ENCODE data around the gene RPH3AL.
"Not testable (repeated sequence)": the region's sequence is repeated elsewhere in the genome, so short reads cannot be mapped to it uniquely, and the experiment has no call there.

Gene RPH3AL

DNA sequence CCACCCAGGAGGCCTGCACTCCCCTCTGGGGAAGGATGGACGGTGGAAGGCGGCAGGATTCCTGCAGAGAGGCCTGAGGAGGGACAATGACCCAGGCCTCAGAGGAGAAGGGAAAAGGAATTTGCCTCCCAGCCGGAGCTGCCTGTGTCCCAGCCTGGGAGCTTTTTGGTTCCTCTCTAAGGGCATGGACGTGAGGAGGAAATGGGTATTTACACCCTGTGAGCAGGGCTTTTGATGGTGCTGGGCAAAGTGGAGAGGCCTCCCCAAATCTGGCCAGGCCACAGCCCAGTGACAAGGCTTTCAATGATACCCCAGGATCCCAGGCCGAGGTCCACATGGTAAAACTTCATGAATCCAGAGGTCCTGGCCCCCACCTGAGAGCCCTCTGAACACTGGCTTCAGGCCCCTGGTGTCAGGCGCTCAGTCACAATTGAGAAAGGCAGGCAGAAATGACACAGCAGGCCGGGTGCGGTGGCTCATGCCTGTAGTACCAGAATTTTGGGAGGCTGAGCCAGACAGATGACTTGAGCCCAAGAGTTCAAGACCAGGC is 115.1 kb downstream of the RPH3AL start:
- DNase-seq (ENCODE audit: low read depth): no peak

DNA sequence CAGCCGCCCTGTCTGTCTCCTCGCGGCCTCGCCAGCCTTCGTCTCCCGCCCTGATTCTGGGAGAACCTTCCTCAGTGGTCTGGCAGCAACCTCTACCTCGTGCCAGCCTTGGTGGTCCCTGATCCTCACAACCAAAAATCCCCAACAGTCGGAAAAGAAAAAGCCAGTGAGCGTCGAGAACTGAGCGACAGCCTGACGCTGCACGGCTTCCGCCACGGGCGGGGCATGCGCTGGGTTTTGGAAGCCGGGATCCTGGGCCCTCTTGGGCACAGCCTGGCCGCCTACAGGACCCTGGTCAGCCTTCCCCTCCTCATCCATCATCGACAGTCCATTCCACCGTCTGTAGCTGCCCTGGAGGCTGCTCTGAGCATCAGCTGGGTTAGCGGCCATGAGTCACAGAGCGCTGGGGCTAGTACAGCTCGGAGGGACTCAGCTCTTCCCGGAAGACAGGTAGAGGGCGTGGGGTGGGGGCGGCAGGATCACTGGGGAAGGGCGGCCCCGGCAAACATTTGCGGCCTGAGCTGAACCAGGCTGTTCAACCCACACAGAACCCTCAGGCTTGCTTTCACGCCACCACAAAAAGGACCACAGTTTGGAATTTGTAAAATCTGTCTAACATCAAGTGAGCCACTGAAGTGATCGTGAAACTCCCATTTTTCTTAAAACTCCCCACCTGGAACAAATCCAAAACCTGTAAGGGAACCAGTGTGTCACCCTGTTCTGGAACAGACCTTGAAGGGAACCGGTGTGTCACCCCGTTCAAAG is 115.8 kb downstream of the RPH3AL start:
- peak; percentile 3 for DNase-seq (ENCODE audit: low read depth)

DNA sequence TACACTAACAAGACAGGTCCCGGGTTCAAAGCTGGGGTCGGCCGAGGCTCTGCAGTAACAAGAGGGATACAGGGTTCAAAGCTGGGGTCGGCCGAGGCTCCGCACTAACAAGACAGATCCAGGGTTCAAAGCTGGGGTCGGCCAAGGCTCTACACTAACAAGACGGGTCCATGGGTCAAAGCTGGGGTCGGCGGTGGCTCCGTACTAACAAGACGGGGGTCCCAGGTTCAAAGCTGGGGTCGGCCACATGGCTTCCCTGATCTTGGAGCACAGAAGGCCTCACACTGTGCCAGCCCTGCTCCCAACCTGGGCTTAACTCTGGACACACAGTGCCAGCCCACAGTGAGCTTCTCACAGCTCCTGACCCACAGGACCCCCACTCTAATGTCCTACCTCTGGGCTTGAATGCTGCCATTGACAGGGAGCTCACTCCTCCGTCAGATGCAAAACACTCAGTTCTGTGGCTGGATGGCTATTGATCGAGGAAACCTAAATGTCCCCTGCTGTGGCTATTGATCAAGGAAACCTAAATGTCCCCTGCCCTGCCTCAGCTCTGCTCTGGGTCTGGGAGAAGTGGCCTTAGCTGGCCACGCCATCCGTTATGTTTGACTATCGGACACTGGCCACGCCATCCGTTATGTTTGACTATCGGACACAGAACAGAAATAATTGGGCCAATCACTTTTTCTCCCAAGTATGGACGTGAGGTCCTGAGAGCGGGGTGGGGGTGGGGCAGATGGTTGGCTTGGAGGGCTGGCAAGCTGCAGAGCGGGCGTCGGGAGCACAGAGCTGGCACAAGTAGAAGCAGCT is 116.6 kb downstream of the RPH3AL start:
- DNase-seq (ENCODE audit: low read depth): no peak

DNA sequence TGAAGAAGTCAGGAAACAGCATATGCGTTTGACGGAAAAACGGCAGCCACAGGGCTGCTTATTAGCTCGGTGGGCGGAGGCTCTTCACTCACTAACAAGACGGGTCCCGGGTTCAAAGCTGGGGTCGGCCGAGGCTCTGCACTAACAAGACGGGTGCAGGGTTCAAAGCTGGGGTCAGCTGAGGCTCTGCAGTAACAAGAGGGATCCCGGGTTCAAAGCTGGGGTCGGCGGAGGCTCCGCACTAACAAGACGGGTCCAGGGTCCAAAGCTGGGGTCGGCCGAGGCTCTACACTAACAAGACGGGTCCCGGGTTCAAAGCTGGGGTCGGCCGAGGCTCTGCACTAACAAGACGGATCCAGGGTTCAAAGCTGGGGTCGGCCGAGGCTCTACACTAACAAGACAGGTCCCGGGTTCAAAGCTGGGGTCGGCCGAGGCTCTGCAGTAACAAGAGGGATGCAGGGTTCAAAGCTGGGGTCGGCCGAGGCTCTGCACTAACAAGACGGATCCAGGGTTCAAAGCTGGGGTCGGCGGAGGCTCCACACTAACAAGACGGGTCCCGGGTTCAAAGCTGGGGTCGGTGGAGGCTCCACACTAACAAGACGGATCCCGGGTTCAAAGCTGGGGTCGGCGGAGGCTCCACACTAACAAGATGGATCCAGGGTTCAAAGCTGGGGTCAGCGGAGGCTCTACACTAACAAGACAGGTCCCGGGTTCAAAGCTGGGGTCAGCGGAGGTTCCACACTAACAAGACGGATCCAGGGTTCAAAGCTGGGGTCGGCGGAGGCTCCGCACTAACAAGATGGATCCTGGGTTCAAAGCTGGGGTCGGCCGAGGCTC is 117.4 kb downstream of the RPH3AL start:
- not testable (repeated sequence) for DNase-seq (ENCODE audit: low read depth)

DNA sequence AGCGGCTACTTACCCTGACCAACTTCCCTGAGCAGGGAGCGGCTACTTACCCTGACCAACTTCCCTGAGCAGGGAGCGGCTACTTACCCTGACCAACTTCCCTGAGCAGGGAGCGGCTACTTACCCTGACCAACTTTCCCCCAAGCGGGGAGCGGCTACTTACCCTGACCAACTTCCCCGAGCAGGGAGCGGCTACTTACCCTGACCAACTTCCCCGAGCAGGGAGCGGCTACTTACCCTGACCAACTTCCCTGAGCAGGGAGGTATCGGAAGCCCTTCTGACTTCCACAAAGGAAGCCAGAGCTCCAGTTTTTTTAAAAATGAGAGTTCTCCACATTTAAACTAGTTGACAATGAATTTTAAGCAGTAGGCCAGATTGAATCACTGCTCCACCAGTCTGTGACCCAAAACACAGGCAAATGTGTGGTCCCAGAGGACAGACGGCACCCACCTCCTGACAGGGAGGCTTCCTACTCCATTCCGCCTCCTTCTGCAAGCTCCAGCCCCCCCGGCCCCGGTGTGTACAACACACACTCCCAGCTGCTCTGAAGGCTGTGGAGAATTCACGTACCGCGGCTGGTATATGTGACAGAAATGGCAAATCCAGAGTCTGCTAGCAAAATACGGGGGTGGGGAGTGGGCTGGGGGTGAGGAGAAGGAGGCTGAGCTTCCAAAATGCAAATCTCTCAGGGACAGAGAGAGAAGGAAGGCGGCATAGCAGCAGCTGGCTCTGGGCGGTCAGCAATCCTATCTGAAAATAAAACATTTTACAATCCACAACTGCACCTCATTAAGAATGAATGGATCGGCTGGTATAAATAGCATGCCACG is 118.2 kb downstream of the RPH3AL start:
- DNase-seq (ENCODE audit: low read depth): not testable (repeated sequence)

DNA sequence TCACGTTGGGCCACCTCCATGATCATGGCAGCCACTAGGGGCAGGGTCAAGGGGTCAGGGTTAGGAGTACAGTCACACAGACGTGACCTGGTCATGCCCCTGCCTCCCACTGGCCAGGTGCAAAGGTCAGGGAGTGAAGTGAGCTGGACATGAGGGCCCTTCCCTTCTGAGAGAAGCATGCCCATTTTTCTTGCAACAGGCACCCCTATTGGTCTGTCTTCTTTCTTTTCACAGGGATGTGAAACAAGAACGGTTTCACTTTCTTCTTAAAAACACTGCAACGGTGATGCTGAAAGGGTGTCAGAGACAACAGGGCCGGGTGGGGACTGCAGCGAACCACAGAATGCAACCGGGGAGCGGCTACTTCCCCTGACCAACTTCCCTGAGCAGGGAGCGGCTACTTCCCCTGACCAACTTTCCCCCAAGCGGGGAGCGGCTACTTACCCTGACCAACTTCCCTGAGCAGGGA is 119.1 kb downstream of the RPH3AL start:
- DNase-seq (ENCODE audit: low read depth): no peak

DNA sequence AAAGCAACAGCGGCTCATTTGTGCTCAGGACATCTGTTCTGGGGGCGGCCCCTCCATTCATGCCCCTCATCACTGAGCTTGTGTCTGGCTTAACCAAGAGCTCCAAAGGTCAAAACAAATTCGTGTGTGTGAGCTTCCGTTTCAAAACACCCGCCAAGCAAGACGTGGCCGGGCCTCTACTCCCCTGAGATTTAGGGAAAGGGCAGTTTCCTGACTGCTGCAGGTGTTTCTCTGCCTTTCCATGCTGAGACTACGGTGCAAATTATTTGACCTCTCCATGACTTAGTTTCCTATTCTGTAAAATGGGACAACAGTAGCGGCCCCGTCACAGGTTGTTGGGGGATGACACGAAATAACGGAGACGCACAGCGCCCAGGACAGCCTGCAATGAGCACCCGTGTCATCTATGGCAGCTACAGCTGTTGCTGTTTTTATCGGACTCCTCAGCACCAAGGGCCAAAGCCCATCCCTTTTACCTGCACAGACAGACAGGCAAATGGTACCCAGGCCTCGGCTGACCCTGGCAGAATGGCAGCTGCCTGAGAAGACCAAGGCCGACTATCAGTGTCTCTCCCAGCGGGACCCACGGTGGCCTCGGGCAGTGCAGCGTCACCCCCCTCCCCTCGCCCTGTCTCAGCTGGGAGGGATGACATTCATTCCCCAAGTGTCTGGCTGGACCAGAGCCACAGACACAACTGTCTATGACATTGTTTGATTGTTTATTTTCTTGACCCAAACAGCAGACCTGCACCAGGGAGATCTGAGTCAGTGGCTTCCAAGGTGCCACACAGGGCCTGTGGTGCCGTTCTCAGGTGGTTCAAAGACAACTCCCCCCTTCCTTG is 120.4 kb downstream of the RPH3AL start:
- DNase-seq (ENCODE audit: low read depth): no peak

DNA sequence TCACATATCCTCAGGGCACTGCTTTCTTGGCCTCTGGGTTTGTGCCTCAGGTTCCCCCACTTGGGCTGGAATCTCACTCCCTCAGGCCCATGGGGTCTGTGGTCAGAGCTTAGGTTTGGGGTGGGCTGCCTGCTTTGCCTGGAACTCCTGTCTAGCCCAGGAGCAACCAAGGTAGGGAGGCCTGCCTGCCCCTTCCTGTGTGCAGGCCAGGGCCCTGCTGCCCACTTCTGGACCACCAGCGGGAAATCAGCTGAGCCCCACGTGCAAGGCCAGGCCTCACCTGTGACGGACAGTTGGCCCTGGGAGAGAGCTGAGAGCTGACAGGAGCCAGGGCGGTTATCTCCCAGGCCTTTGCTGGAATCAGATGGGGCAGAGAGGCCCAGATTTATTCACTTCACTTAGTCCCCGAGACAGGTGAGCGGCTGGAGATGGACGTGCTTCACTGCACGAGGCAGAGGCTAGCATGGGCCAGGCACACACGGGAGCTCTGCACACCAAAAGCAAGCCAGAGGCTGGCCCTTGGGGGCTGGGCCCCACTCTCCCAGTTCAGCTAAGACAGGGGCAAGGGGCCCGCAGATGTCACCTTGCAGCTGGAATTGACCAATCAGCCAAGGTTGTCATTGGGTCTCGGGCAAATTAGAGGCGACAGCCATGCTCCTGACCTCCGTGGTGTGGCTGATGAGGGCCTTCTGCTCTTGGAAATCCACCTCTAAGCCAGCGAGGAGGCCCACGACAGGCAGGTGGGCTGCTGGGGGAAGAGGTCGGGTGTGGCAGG is 121.2 kb downstream of the RPH3AL start:
- DNase-seq (ENCODE audit: low read depth): no peak

DNA sequence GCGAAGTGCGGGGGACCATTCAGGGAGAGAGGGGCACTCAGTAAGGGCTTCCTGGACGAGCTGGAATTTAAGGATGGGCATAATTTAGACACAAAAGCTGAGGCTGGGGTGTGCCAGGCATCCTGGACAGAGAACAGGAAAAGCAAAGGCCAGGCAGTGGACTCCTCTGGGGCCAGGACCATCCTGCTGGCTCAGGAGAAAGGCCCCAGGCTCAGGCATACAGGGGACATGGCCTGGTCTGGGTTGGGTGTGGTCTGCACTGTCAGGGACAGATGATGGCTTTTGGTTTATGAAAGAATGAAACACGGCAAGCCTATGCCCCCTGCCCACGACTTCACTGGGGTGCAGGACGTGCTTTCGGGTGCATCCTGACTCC is 122.2 kb downstream of the RPH3AL start:
- DNase-seq (ENCODE audit: low read depth): no peak

DNA sequence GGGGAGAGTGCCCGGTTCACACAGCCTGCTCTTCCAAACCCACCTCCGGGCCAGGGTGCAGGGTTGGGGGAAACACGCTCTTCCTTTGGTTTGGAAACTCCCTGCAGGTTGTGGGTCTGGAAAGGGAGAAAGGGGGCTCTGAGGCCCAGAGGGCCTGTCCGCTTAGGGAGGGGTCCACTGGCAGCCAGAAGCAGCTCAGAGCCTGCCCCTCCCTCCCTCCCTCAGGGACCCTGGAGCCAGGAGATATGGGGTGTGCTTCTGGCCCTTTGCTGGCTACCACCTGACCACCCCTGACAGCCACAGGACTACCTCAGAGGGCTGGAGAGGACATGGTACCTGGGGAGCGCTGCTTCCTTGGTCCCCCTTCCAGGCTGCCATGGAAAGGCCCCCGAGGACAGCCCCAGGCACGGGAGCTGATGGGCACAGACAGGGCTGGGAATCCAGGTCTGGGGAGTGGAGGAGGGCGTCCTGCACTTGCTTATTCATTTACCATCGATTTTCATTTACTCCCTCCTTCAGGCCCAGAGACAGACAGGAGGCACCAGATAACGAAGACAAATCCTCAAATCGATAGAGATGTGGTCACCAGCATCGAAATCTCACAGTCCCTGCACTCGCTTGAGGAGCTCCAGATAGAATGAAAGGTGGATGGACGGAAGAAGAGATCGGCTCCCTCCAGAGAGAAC is 122.8 kb downstream of the RPH3AL start:
- no peak for DNase-seq (ENCODE audit: low read depth)

DNA sequence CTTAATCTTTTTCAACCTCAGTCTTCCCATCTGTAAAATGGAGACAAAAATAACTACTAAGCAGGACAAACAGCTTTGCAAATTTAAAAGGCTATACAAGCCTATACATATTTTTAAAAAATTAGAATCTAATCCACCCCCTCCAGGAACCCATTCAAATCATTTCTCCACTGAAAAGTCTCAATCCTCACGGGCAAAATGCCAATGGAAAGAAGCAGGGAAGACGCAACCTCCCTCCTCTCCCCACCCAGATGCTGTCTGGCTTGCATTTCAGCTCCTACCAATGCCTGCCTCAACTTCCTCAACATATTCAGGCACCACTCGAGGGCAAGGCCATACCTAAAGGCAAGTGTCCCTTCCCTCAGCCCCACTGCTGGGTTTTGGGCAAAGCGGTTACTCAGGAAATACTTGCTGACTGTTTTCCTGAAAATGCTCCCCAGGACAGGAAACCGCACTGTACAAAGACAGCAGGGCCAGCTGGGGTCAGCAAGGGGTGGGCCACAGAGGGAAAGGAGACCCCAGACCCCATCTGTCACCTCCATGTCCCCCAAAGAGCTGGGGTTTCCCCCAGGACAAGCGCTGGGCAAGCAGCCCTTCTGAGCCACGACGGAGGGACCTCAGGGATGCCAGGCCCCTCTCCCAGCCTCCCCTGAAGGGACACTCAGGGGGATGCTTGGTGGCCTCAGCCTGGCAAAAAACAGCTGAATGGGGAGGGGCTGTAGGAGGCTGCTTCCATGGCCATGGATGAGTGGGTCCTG is 123.5 kb downstream of the RPH3AL start:
- DNase-seq (ENCODE audit: low read depth): peak; percentile 18

DNA sequence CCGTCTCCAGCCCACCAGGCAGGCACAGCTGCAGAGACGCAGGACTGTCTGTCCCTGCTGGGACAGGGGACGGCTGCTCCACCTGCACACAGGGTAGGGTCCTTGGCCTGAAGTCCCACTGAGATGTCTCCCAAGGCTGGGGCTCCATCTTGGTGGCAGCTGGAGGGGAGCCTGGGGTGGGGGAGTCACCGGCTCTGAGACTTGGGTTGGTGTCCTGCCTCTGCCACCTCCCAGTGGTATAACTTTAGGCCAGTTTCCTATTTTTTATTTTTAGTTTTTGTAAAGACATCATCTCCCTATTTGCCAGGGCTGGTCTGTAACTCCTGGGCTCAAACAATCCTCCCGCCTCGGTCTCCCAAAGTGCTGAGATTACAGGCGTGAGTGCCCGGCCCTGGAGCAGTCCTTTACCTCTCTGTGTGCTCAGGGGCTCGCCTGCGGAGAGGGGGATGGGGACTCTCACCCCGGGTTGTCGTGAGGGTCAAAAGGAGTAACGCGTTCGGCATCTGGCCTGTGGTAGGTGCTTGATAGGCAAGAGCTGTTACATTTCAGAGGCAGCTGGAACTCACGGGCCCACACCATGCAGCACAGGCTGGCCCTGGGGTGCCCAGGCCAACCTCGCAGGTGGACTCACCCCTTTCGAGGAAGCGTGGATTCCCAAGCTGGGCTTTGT is 124.5 kb downstream of the RPH3AL start:
- no peak for DNase-seq (ENCODE audit: low read depth)

DNA sequence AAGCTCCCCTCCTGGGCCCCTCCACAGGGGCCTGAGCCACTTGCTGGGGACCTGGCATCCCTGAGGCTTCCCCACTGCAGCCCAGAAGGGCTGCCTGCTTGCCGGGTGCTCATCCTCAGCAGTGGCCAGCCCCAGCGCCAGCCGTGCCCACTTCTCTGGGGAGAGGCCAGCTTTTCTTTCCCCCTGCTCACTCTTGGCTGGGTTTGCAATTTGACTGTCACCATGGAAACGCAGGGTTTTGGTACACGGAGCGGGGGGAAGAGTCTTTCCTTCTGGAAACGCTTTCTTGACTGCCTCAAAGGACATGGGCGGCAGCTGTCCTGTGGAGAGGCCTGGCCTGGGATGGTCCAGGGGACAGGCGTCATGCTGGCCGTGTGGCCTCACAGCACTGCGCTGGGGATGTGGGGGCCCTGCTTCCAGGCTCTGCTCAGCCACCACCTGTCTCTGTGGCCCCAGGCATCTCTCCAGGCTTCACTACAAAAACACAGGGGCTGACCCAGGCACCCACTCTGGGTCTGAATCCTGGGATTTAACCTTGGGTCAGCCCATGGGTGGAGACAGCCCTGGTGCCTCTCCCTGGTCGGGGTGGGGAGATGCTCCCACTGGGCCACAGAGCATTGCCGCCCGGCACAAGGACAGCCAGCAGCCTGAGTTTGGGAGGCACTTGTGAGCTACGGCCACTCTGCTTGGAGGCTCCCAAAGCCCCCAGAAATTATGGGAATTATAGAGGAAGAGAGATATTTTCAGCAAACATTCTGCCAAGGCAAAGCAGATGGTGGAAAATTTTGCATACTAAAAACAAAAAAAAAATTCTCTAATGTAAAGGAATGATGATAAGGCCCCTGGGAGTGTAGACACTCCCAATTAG is 125.3 kb downstream of the RPH3AL start:
- DNase-seq (ENCODE audit: low read depth): no peak

DNA sequence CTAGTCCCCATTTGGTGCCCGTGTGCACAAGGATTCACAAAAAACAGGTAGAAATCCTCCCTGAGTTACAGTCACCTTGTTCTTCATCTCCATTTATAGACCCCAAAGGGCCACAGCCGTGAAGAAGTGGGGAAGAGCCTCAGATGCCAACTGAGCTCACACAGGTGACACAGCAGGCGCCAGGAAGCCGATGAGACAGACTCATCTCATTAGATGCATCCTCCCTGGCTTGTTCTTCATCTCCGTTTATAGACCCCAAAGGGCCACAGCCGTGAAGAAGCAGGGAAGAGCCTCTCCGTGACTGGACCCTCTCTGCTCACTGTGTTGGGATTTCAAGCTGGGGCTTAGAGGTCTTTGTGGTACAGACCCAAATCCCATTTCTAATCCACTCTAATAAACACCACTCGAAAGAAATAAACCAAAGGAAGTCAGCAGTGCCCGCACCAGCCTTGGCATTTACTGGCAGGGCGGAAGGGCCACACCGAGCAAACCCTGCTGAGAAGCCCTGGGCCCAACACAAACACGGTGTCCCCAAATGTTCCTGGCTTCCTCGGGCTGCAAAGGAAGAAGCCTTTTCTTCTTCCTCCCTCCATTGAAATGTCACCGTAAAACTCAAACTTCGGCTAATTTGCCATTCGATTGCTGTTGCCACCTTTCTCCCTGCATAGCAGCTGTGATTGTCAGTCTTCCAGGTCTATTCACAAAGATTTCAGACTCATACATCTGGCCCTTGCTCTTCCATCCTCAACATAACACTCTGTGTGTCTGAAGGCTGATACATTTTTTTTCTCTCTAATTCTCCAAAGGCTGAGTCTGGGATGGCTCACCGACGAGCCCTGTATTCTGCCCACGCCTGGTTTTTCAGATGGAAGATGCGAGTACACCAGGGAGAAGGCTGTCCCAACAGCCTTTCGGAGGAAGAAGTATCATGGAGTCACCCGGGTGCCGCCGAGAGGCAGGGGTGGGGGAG is 126.2 kb downstream of the RPH3AL start:
- no peak for DNase-seq (ENCODE audit: low read depth)

DNA sequence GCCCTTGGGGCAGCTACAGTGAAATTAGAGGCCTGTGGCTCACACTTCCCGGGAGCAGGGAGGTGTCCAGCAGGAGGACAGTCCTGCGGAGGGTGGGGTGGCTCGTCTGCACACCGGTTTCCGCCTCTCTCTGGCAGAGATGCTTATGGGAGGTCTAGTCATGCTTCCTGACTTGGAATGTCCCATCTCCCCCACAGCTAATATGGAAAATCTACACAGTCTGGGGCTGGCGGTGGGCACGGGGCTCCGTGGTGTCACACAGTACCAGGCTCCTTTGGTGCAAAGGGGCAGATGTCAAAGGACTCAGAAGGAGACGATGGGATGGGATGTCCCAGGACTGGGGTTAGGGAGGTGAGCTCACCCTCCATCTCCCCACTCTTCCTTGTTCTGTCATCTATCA is 127.1 kb downstream of the RPH3AL start:
- DNase-seq (ENCODE audit: low read depth): no peak

Data from iris pigment epithelial cell (primary cell).